Naive B cell (primary cell): ENCODE data around the gene MN1. TPM values are rescaled to one million over a fixed set of nuclear protein-coding genes. Genes with fewer than 3 reads are reported as not detected.

Source experiments
- ATAC-seq, 2 donors: fragments of 150-1000 bp; cut with Tn5 transposase; 2 replicates each; pipeline ENCODE4 v1.10.0; 2021; ENCODE audit warnings: low read depth in 2 of 2, mild to moderate bottlenecking in 2 of 2, moderate library complexity in 2 of 2
- DNase-seq: peaks from one replicate; pipeline ENCODE4 v3.0.0; 2022
- H3K27ac Mint-ChIP-seq, 6 donors: one replicate each; pipeline ENCODE4 v1.8.0; 2020 to 2022; ENCODE audit warnings: mild to moderate bottlenecking in 6 of 6, mixed read lengths in 6 of 6, moderate library complexity in 5 of 6, inconsistent platforms in 2 of 6
- H3K27me3 Mint-ChIP-seq, 3 donors: one replicate each; pipeline ENCODE4 v1.8.0; 2021 to 2022; ENCODE audit warnings: mixed read lengths in 3 of 3, mild to moderate bottlenecking in 1 of 3
- H3K36me3 Mint-ChIP-seq, 2 donors: one replicate each; pipeline ENCODE4 v1.8.0; 2020 to 2022; ENCODE audit warnings: mixed read lengths in 2 of 2, inconsistent platforms in 1 of 2, mild to moderate bottlenecking in 1 of 2
- H3K4me1 Mint-ChIP-seq, 3 donors: one replicate each; pipeline ENCODE4 v1.8.0; 2020 to 2022; ENCODE audit warnings: mixed read lengths in 3 of 3, inconsistent platforms in 1 of 3, mild to moderate bottlenecking in 1 of 3, moderate library complexity in 1 of 3
- H3K4me3 Mint-ChIP-seq, 8 donors: one replicate each; pipeline ENCODE4 v1.8.0; 2020 to 2022; ENCODE audit warnings: mild to moderate bottlenecking in 8 of 8, mixed read lengths in 8 of 8, moderate library complexity in 8 of 8, inconsistent platforms in 2 of 8
- H3K9me3 Mint-ChIP-seq, 7 donors: one replicate each; pipeline ENCODE4 v1.8.0; 2020 to 2022; ENCODE audit warnings: mixed read lengths in 7 of 7, mild to moderate bottlenecking in 5 of 7, inconsistent platforms in 2 of 7, moderate library complexity in 1 of 7
- polyA plus RNA-seq, 6 donors: library from polyadenylated mRNA; unstranded; fragments of 300-500 nt; fragmentation: Illumina TruSeq; gene quantifications; one replicate each; pipeline ENCODE4 v1.2.3, GENCODE V29; 2021; ENCODE audit warnings: low read depth in 6 of 6

Gene MN1
- polyA plus RNA-seq, 6 donors from 2014 or later, result not detected

DNA sequence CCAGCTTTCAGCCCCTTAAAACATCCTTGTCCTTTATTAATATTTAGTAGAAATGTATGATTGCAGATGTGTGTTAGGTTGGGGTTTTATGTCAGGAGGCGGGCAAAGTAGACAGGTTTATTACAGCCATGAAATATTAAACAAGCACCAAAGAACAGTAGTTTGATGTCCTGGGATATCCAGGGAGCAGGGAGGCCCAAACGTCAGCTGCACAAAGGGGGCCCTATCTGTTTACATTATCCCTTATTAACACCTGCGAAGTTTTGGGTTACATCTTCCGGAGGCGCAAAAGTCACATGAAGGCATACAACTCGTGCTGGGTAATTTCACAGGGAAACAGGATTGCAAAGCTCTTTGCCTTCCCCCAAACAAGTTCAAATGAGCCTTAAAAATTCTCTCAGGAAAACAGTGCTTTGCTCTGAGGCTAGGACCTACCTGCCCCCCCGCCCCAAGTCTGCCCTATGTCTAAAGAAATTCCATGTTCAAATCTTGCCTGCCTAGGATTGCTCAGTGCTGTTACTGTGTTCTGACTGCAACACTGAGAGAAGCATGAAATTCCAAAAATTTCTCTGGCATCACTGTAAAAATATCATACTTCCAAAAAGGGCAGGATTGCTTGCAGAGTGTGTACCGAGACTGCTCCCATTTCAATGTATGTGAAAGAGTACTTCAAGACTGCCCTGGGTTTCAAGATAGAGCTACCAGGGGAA lies 8.9 kb downstream of the MN1 start:
- H3K27ac Mint-ChIP-seq, result no peak overlapping the region
- H3K36me3 Mint-ChIP-seq, result no peaks in the 10 kb centered on the region
- ATAC-seq (no peak), DNase-seq (no peak)
- H3K4me3 Mint-ChIP-seq, result no peak overlapping the region
- H3K4me1 Mint-ChIP-seq, result no peaks in the 10 kb centered on the region
- H3K9me3 Mint-ChIP-seq, result no peaks in the 10 kb centered on the region
- peaks cover 0 to 19% (median 8%) of the 10 kb centered on the region in 3 donors for H3K27me3 Mint-ChIP-seq

DNA sequence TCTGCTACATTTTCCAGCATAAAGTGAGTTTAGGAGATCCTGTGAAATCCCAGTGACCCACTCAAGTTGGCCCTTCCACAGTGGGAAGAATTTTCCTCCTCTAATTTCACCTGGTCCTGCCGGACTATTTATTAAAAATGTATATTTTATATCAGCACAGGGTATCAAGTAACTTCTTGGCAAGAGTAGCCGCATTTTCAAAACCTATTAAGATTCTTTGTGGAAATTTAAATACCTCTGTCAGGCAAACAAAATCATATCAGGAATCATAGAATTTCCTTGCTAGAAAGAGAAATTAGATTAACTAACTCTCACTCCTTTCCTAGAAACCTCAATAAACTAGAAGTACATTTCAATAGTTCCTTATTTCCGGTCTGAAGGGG lies 9.7 kb downstream of the MN1 start:
- Mint-ChIP-seq H3K36me3 (no peaks in the 10 kb centered on the region), H3K27ac (no peak overlapping the region), H3K27me3 (peaks cover 3 to 22% (median 11%) of the 10 kb centered on the region in 3 donors), H3K4me3 (no peak overlapping the region), H3K4me1 (no peaks in the 10 kb centered on the region), H3K9me3 (no peaks in the 10 kb centered on the region)
- DNase-seq (no peak), ATAC-seq (no peak)

DNA sequence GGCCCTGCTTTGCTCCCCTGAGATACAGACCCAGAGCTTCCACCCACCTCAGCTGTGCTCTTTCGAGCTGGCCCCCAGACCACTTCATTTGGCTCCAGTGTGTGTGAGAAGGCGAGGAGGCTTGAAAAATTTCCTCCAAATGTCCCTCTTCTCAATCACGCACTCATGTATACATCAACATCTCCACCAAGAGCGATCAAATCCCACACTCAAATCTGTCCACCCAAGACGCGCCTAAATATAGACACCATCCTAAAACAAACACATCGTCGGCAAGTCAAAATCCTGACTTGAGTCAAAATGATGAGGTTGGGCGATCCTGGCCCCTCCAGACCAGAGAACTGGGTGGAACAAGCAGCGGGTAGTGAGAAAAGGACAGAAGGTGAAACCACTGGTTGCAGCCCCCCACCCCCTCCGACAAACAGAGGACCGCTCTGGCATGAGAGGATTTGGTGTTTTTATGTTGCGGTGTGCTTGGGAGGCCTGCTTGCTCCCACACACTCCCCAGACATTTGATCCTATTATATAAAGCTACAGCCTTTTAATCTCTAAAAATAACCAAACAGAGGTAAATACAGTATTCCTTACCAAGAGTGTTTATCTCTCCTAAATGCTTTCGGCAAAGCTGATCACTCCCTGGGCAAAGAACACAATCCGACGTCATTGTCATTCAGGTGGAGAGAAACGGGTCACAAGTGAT lies 10.2 kb downstream of the MN1 start:
- Mint-ChIP-seq H3K27me3 (peaks cover 6 to 27% (median 16%) of the 10 kb centered on the region in 3 donors), H3K27ac (no peak overlapping the region), H3K4me3 (no peak overlapping the region), H3K36me3 (no peaks in the 10 kb centered on the region), H3K9me3 (no peaks in the 10 kb centered on the region), H3K4me1 (no peaks in the 10 kb centered on the region)
- no peak for DNase-seq
- ATAC-seq, result no peak

DNA sequence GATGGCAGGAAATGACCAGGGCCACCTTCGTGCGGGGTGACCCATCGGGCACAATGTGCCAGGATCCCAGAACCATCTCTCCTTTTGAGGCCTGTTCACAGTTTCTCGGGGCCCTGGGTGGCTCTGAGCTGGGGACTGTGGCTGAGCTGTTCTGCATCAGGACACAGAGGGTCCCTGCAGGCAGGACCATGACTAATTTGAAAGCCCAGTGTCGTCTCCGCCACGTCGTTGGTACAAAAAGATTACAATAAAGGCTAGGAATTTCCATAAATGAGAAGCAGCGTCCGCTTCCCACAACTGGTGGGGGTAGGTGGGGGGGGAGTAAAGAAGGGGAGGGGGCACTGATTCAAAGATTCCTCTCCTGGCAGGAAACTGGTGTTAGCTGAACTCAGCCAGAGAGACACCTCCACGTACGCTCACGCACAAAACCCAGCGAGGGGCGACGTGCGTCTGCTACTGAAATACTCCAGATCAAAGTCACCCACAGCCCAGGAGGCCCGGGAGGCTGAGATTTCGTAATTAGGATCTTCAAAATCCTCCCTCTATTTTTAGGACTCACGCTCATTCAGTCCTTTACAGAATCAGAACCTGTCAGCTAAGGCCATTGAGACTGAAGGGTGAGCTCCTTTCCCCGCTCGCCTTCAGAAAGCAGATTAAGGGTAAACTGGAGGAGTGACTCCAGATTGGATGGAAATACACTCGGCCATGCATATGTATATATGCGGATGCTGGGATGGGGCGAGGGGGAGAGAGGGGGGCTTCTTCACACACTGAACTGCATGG lies 11.0 kb downstream of the MN1 start:
- no peaks in the 10 kb centered on the region for H3K9me3 Mint-ChIP-seq
- H3K27me3 Mint-ChIP-seq, result peaks cover 6 to 34% (median 24%) of the 10 kb centered on the region in 3 donors

DNA sequence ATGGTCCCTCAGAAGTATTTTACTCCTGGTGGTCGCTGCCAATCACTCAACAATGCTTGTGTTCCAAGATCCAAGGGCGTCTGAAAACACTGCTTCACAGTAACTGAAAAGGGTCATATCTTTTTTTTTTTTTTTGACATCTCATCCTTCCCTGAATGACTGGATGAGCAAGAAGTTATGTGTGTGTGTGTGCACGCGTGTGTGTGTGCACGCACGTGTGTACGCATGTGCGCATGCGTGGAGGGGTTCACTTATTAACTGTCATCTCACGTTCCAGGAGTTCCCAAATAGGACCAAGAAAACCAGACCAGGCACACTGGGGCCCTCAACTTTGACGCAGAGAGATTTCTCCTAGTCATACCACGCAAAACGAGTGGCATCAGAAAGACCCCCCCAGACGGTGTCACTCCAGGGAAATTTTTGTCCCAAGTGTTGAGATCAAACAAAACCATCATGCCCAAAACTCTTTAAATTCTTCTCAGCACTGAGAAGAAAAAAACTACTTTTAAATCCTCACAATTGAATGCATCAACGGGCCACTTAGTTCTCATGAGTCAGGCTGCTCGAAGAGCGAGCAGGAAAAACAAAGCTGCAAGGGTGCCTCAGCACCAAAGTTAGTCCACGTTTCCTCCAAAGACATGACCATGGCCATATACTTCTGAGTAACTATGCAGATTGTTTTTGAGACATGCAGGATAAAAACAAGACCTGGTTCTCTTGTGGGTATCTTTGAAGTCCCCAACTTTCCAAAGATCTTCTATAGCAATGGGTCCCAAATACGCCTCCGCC lies 12.9 kb downstream of the MN1 start:
- peaks cover 13 to 37% (median 34%) of the 10 kb centered on the region in 3 donors for H3K27me3 Mint-ChIP-seq
- peak overlapping the region in 1 of 6 donors; percentile 84 for H3K27ac Mint-ChIP-seq
- peaks cover 0 to 10% (median 0%) of the 10 kb centered on the region in 3 donors for H3K4me1 Mint-ChIP-seq
- H3K9me3 Mint-ChIP-seq, result no peaks in the 10 kb centered on the region
- no peak for DNase-seq
- H3K4me3 Mint-ChIP-seq, result no peak overlapping the region
- no peak for ATAC-seq
- no peaks in the 10 kb centered on the region for H3K36me3 Mint-ChIP-seq

More for the DNA sequence above, 11.0 kb downstream of the MN1 start:
- ATAC-seq (no peak), DNase-seq (no peak)
- Mint-ChIP-seq H3K27ac (no peak overlapping the region), H3K4me3 (no peak overlapping the region), H3K36me3 (no peaks in the 10 kb centered on the region), H3K4me1 (no peaks in the 10 kb centered on the region)

DNA sequence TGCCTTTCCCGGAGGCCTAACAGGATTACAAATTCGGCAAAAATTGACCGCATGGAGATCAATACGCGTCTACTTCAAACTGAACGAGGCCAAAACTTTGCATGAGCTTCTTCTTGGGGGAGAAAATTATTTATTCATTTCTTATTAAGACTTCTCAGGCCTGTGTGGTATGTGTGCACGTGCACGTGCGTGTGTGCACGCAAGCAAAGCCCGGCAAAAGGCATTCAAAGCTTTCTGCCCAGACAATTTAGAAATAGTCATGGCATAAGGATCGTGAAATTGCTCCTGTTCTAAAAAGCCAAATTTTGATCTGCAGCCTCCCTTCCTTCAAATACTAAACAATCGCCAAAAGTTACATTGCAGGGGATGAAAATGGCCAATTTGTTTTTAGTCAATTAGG lies 14.6 kb downstream of the MN1 start:
- peaks cover 0 to 10% (median 0%) of the 10 kb centered on the region in 3 donors for H3K4me1 Mint-ChIP-seq
- no peak overlapping the region for H3K27ac Mint-ChIP-seq

DNA sequence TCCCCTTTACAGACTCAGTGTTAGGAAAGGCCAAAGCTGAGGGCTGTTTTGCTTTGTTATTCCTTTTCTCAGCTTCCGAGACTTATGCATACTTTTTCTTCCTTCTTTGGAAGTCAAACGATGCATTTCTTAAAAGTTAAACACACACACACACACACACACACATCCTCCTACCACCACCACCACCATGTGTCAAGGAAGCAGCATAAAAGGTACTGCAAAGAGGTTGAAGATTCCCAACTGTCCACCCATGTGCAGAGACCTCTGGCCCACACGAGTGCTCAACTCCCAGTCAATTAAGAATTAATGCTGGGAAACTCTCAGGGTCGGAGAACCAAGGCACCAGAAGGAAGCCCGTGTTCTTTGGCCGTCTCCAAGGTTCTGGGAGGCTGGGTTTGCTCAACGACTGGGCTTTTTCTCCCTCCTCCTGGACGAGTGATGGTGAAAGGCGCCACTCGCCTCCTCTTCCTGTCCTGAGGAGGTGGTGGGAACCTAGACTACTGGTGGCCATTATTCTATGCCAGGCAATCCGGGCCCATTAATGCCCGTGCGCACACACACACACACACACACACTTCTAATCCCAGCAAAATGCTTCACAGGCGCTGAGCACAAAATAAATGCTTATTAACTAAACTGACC lies 15.1 kb downstream of the MN1 start:
- Mint-ChIP-seq H3K36me3 (no peaks in the 10 kb centered on the region), H3K9me3 (no peaks in the 10 kb centered on the region), H3K27me3 (peaks cover 15 to 41% (median 41%) of the 10 kb centered on the region in 3 donors), H3K4me1 (peaks cover 0 to 10% (median 0%) of the 10 kb centered on the region in 3 donors), H3K4me3 (peak overlapping the region in 1 of 8 donors; percentile 47), H3K27ac (no peak overlapping the region)
- DNase-seq (no peak), ATAC-seq (no peak)

More for the DNA sequence above, 14.6 kb downstream of the MN1 start:
- Mint-ChIP-seq H3K36me3 (no peaks in the 10 kb centered on the region), H3K4me3 (no peak overlapping the region), H3K27me3 (peaks cover 15 to 41% (median 36%) of the 10 kb centered on the region in 3 donors), H3K9me3 (no peaks in the 10 kb centered on the region)
- ATAC-seq (no peak), DNase-seq (no peak)

DNA sequence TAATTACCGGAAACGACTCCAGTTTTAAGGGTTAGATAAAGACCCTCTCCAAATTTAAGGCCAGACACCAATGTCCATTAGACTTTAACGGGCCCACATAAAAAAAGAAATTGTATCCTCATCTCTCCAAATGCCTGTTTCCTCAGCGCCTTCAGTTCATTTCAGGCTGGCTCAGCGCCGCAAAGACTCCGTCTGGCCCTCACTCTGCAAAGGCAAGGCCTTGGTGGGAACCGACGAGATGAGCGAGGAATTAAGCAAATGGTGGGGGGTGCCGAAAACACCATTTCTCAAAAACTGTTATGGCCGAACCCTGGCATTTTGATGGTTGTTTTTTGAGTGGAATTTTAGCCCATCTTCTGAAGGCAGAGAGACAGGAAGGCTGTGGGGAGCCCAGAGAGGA lies 15.7 kb downstream of the MN1 start:
- Mint-ChIP-seq H3K36me3 (no peaks in the 10 kb centered on the region), H3K9me3 (no peaks in the 10 kb centered on the region), H3K27me3 (peaks cover 15 to 47% (median 41%) of the 10 kb centered on the region in 3 donors), H3K4me3 (no peak overlapping the region), H3K27ac (no peak overlapping the region), H3K4me1 (peaks cover 0 to 10% (median 0%) of the 10 kb centered on the region in 3 donors)
- DNase-seq (no peak), ATAC-seq (no peak)

DNA sequence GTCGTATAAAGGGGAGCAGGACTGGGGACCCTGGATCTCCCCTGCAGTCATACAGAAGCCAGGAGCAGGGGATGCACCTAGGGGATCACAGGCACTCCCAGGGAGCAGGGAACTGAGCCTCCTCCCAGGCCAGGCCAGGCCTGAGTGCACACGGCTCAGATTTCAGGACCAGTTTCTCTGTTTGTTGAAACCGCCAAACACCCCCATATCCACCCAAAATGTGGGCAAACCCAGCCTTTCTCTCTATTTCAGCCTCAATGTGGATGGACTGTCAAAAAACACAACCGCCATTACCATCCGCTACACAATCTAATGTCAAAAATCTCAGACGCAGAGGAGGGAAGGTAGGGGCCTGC lies 17.5 kb downstream of the MN1 start:
- no peak for ATAC-seq
- H3K4me3 Mint-ChIP-seq, result no peak overlapping the region
- DNase-seq, result no peak
- H3K36me3 Mint-ChIP-seq, result no peaks in the 10 kb centered on the region
- H3K4me1 Mint-ChIP-seq, result peaks cover 0 to 10% (median 0%) of the 10 kb centered on the region in 3 donors
- H3K27me3 Mint-ChIP-seq, result peaks cover 15 to 49% (median 41%) of the 10 kb centered on the region in 3 donors
- no peak overlapping the region for H3K27ac Mint-ChIP-seq
- H3K9me3 Mint-ChIP-seq, result no peaks in the 10 kb centered on the region

DNA sequence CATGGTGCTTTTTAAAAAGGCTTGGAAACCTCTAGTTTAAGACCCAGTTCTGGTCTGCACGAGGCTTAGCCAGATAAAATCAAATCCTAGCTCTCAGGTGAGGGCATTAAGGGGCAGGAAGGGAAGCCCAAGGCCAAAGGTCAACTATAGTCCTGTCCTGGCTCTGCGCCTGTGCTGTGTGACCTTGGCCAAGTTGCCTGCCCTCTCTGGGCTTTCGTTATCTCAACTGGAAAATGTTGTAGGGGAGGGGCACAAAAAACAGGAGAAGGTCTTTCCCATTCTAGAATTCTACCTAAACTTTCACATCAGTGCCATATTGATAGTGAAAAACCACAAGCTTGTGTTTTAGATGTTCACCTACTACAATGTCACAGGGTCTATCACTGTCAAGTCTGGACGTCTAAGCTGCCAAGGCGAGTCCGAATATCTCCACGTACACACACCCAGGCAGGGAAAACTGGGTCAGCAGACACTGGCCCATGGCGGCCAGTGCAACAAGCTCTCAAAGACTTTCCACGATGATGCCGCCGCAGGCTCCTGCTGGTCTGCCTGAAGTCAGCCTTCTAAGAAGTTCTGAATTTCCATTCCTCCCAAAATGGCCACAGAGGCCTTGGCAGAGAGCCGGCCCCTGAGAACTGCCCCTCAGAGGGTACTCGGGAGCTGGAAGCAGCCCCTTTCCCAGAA lies 18.0 kb downstream of the MN1 start:
- DNase-seq, result no peak
- Mint-ChIP-seq H3K27me3 (peaks cover 16 to 49% (median 42%) of the 10 kb centered on the region in 3 donors), H3K4me1 (peaks cover 0 to 10% (median 0%) of the 10 kb centered on the region in 3 donors), H3K36me3 (no peaks in the 10 kb centered on the region), H3K9me3 (no peaks in the 10 kb centered on the region), H3K27ac (no peak overlapping the region), H3K4me3 (no peak overlapping the region)
- no peak for ATAC-seq

DNA sequence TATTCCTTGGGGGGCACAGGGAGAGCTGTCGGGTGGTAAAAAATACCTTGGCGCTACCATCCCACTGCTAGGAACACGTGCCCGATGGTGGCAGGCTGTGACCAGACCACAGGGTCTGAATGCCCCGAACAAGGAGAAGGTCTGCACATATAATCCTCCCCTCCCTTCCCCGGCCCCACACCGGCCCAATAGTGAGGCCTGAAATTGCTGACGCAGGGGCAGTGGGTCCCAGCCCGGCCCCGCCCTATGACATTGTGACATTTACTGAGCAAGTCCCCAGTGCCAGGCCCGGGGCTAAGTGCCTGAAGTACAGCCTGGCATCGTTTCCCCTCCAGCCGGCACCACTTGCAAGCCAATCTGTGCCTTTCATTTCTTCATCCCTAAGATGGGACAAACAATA lies 19.5 kb downstream of the MN1 start:
- ATAC-seq (no peak), DNase-seq (no peak)
- H3K36me3 Mint-ChIP-seq, result no peaks in the 10 kb centered on the region
- no peaks in the 10 kb centered on the region for H3K9me3 Mint-ChIP-seq
- H3K27ac Mint-ChIP-seq, result no peak overlapping the region
- peaks cover 24 to 49% (median 41%) of the 10 kb centered on the region in 3 donors for H3K27me3 Mint-ChIP-seq
- H3K4me1 Mint-ChIP-seq, result peaks cover 0 to 10% (median 0%) of the 10 kb centered on the region in 3 donors
- no peak overlapping the region for H3K4me3 Mint-ChIP-seq

DNA sequence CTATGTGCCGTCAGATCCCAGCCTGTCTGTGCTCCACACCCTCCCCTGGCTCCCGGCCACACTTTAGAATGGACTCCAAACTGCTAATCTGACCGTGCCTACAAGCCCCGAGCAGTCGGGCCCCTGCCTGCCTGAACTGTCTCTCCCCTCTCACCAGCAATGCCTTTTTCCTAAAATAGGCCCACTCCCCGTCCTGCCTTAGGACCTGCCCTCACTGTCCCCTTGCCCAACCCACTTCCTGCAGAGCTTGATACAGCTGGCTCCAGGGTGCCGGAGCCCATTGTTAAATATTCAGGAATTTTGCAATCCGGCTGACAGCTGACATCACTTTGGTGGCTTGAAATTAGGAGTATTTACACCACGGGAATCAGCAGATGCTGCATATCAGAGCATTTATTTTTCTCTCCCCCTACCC lies 21.4 kb downstream of the MN1 start:
- ATAC-seq (no peak), DNase-seq (no peak)
- H3K9me3 Mint-ChIP-seq, result no peaks in the 10 kb centered on the region
- no peak overlapping the region for H3K4me3 Mint-ChIP-seq
- H3K27me3 Mint-ChIP-seq, result peaks cover 24 to 47% (median 36%) of the 10 kb centered on the region in 3 donors
- H3K4me1 Mint-ChIP-seq, result peaks cover 0 to 6% (median 0%) of the 10 kb centered on the region in 3 donors
- H3K27ac Mint-ChIP-seq, result no peak overlapping the region
- no peaks in the 10 kb centered on the region for H3K36me3 Mint-ChIP-seq
